H1 (cell line): ENCODE data around the gene CDK3. TPM values are rescaled to one million over a fixed set of nuclear protein-coding genes. Genes with fewer than 3 reads are reported as not detected.
A peak's percentile ranks its signal among the peaks of the same experiment; 100 is the strongest.

Experiments
- CTCF ChIA-PET: fragments of 300-600 bp; sonication (Branson Sonifier 250); formaldehyde crosslinking; loops from one replicate; lab custom pipeline; 2021; ENCODE audit not compliant: partially characterized antibody; lab: Charles Lee
- POLR2A ChIA-PET: fragments of 300-600 bp; sonication (Branson Sonifier 250); formaldehyde crosslinking; loops from one replicate; lab custom pipeline; 2021; ENCODE audit warnings: inconsistent platforms; ENCODE audit not compliant: partially characterized antibody; lab: Charles Lee
- DNase-seq, 2 experiments: peaks; one replicate each; pipeline versions ENCODE4 v3.0.0 to v3.0.0-alpha.2; 2010 to 2022; ENCODE audit warnings: low spot score in 2 of 2, low read depth in 1 of 2, mixed read lengths in 1 of 2
- FAIRE-seq: peaks from 2 replicates; lab custom pipeline; 2011; peaks lifted over from hg19 to GRCh38; lab: Jason Lieb, UNC
- H2AFZ ChIP-seq: 2 replicates; pipeline ENCODE4 v1.8.1; 2012; ENCODE audit warnings: low read length, inconsistent platforms
- H2AK5ac ChIP-seq: 2 replicates; pipeline ENCODE4 v1.6.1; 2013; ENCODE audit warnings: low read depth, low read length
- H2BK120ac ChIP-seq: replicated peaks from 2 replicates; pipeline ENCODE3; 2013; ENCODE audit warnings: low read depth, low read length, inconsistent platforms
- H2BK12ac ChIP-seq: 2 replicates; pipeline ENCODE4 v1.6.1; 2013; ENCODE audit warnings: low read depth, low read length
- H2BK15ac ChIP-seq: 2 replicates; pipeline ENCODE4 v1.6.1; 2013; ENCODE audit warnings: low read length
- H2BK20ac ChIP-seq: 2 replicates; pipeline ENCODE4 v1.6.1; 2013; ENCODE audit warnings: low read length
- H2BK5ac ChIP-seq: 2 replicates; pipeline ENCODE4 v1.6.1; 2013; ENCODE audit warnings: low read depth, low read length
- H3K14ac ChIP-seq: 2 replicates; pipeline ENCODE4 v1.6.1; 2013; ENCODE audit warnings: inconsistent platforms; ENCODE audit not compliant: insufficient read length
- H3K18ac ChIP-seq: 2 replicates; pipeline ENCODE4 v1.6.1; 2013; ENCODE audit warnings: low read length; ENCODE audit errors: extremely low read depth
- H3K23ac ChIP-seq: 2 replicates; pipeline ENCODE4 v1.6.1; 2013; ENCODE audit warnings: inconsistent platforms; ENCODE audit not compliant: insufficient read length
- H3K23me2 ChIP-seq: 2 replicates; pipeline ENCODE4 v1.6.1; 2013; ENCODE audit warnings: low read depth, low read length
- H3K27ac ChIP-seq: 2 replicates; pipeline ENCODE4 v1.6.1; 2011; ENCODE audit warnings: low read depth, low read length, inconsistent platforms
- H3K27me3 ChIP-seq, 4 experiments: replicated peaks in 1 of 4; 1 replicate in 1 of 4; 2 replicates in 3 of 4; pipeline versions ENCODE4 v1.6.1 to v1.8.1; 2011 to 2013; ENCODE audit warnings: low read length in 3 of 4, mild to moderate bottlenecking in 3 of 4, inconsistent platforms in 2 of 4, mixed read lengths in 2 of 4, moderate library complexity in 1 of 4; ENCODE audit not compliant: control insufficient read depth in 3 of 4, insufficient read depth in 3 of 4; ENCODE audit errors: extremely low read depth in 1 of 4
- H3K36me3 ChIP-seq, 4 experiments: 2 replicates each; pipeline versions ENCODE4 v1.6.1 to v1.8.1; 2011 to 2013; ENCODE audit warnings: mild to moderate bottlenecking in 4 of 4, low read length in 3 of 4, moderate library complexity in 2 of 4, control low read depth in 1 of 4, inconsistent platforms in 1 of 4; ENCODE audit not compliant: insufficient read depth in 4 of 4, control insufficient read depth in 2 of 4
- H3K4ac ChIP-seq: replicated peaks from 2 replicates; pipeline ENCODE3; 2013; ENCODE audit warnings: low read length, low read depth, mixed read lengths, inconsistent platforms; ENCODE audit not compliant: insufficient read length
- H3K4me1 ChIP-seq, 4 experiments: replicated peaks in 1 of 4; 1 replicate in 1 of 4; 2 replicates in 3 of 4; pipeline versions ENCODE4 v1.6.1 to v1.8.1; 2011 to 2013; ENCODE audit warnings: low read length in 3 of 4, inconsistent platforms in 2 of 4, mixed read lengths in 1 of 4; ENCODE audit not compliant: insufficient read depth in 4 of 4, control insufficient read depth in 3 of 4
- H3K4me2 ChIP-seq, 2 experiments: 2 replicates each; pipeline versions ENCODE4 v1.6.1 to v1.8.1; 2011 to 2013; ENCODE audit warnings: low read depth in 2 of 2, low read length in 2 of 2, control low read depth in 1 of 2, inconsistent platforms in 1 of 2, mild to moderate bottlenecking in 1 of 2; ENCODE audit not compliant: insufficient read depth in 1 of 2
- H3K4me3 ChIP-seq, 4 experiments: fragments of 200-600, 300-600 bp in 1 of 4; sonication (generic), shearing (Covaris generic), sonication (Bioruptor Twin) in 1 of 4; 2 replicates each; pipeline versions ENCODE4 v1.5.1 to v1.8.1; 2011 to 2016; ENCODE audit warnings: low read length in 4 of 4, low read depth in 3 of 4, control low read depth in 2 of 4, inconsistent platforms in 2 of 4, mild to moderate bottlenecking in 2 of 4, mixed read lengths in 1 of 4, moderate library complexity in 1 of 4; ENCODE audit not compliant: insufficient read depth in 2 of 4; ENCODE audit errors: extremely low read depth in 1 of 4
- H3K56ac ChIP-seq: replicated peaks from 2 replicates; pipeline ENCODE3; 2013; ENCODE audit warnings: low read depth, mild to moderate bottlenecking, mixed read lengths, low read length, inconsistent platforms; ENCODE audit not compliant: insufficient read length
- H3K79me1 ChIP-seq: 2 replicates; pipeline ENCODE4 v1.6.1; 2013; ENCODE audit warnings: low read depth, low read length, control low read depth
- H3K79me2 ChIP-seq, 2 experiments: 2 replicates each; pipeline versions ENCODE4 v1.6.1 to v1.8.1; 2012 to 2013; ENCODE audit warnings: low read length in 2 of 2, mild to moderate bottlenecking in 2 of 2, inconsistent platforms in 1 of 2; ENCODE audit not compliant: insufficient read depth in 2 of 2, control insufficient read depth in 1 of 2
- H3K9ac ChIP-seq, 4 experiments: replicated peaks in 1 of 4; 1 replicate in 1 of 4; 2 replicates in 3 of 4; pipeline versions ENCODE4 v1.6.1 to v1.8.1; 2011 to 2013; ENCODE audit warnings: low read depth in 3 of 4, low read length in 3 of 4, control low read depth in 2 of 4, mild to moderate bottlenecking in 2 of 4, moderate library complexity in 2 of 4, inconsistent platforms in 1 of 4; ENCODE audit errors: extremely low read depth in 1 of 4
- H3K9me3 ChIP-seq, 2 experiments: 2 replicates each; pipeline versions ENCODE4 v1.6.1 to v1.8.1; 2012 to 2013; ENCODE audit warnings: mild to moderate bottlenecking in 2 of 2, moderate library complexity in 2 of 2, control low read depth in 1 of 2, inconsistent platforms in 1 of 2, low read depth in 1 of 2, low read length in 1 of 2, mixed read lengths in 1 of 2; ENCODE audit not compliant: insufficient read depth in 2 of 2
- H4K20me1 ChIP-seq, 2 experiments: replicated peaks in 1 of 2; 2 replicates each; pipeline versions ENCODE3 to v1.8.1; 2011 to 2013; ENCODE audit warnings: inconsistent platforms in 2 of 2, low read length in 2 of 2, mild to moderate bottlenecking in 1 of 2; ENCODE audit not compliant: insufficient read depth in 2 of 2, control insufficient read depth in 1 of 2
- H4K5ac ChIP-seq: 2 replicates; pipeline ENCODE4 v1.6.1; 2013; ENCODE audit warnings: low read length, low read depth, mixed read lengths, inconsistent platforms; ENCODE audit not compliant: insufficient read length
- H4K8ac ChIP-seq: 2 replicates; pipeline ENCODE4 v1.8.0; 2013; ENCODE audit warnings: mild to moderate bottlenecking, moderate library complexity, low read length, inconsistent platforms; ENCODE audit not compliant: insufficient read depth; ENCODE audit errors: extremely low read depth
- H4K91ac ChIP-seq: replicated peaks from 2 replicates; pipeline ENCODE3; 2013; ENCODE audit warnings: low read length, mixed read lengths, inconsistent platforms; ENCODE audit not compliant: insufficient read length
- ASH2L ChIP-seq: fragments of 200-600, 300-600 bp; sonication (generic); IDR thresholded peaks from one replicate; pipeline ENCODE4 v1.7.1; 2017; ENCODE audit warnings: low read length
- CBX5 ChIP-seq: fragments of 300-800, 300-1000 bp; sonication (generic); IDR thresholded peaks from 2 replicates; pipeline ENCODE4 v1.7.1; 2016; ENCODE audit warnings: antibody characterized with exemption, low read length, low read depth
- CBX8 ChIP-seq: fragments of 300-800, 300-1000 bp; sonication (generic); IDR thresholded peaks from 2 replicates; pipeline ENCODE4 v1.7.1; 2016; ENCODE audit warnings: low read depth, low read length, borderline replicate concordance
- CEBPB ChIP-seq: IDR thresholded peaks from 2 replicates; pipeline ENCODE4 v1.6.1; 2012; ENCODE audit warnings: low read depth, low read length
- EP300 ChIP-seq, 2 experiments: IDR thresholded peaks; 1 replicate in 1 of 2; 2 replicates in 1 of 2; pipeline ENCODE4 v1.6.1; 2011 to 2012; ENCODE audit warnings: low read depth in 2 of 2, low read length in 2 of 2, mild to moderate bottlenecking in 2 of 2, borderline replicate concordance in 1 of 2, inconsistent platforms in 1 of 2, moderate library complexity in 1 of 2
- GABPA ChIP-seq: IDR thresholded peaks from 2 replicates; pipeline ENCODE4 v1.6.1; 2011; ENCODE audit warnings: mild to moderate bottlenecking, low read length, moderate library complexity, borderline replicate concordance; ENCODE audit not compliant: insufficient read depth
- KDM1A ChIP-seq: fragments of 200-600, 300-600 bp; sonication (generic); IDR thresholded peaks from 2 replicates; pipeline ENCODE4 v1.7.1; 2016; ENCODE audit warnings: mild to moderate bottlenecking, low read length, borderline replicate concordance
- MAX ChIP-seq: IDR thresholded peaks from 2 replicates; pipeline ENCODE4 v1.6.1; 2012; ENCODE audit warnings: inconsistent platforms
- POLR2A ChIP-seq, 2 experiments: IDR thresholded peaks; 1 replicate in 1 of 2; 2 replicates in 1 of 2; pipeline ENCODE4 v1.6.1; 2011; ENCODE audit warnings: low read depth in 2 of 2, low read length in 2 of 2, mild to moderate bottlenecking in 2 of 2; ENCODE audit errors: control extremely low read depth in 1 of 2
- POLR2AphosphoS5 ChIP-seq: IDR thresholded peaks from 2 replicates; pipeline ENCODE4 v1.6.1; 2011; ENCODE audit warnings: low read depth, low read length
- SP4 ChIP-seq: IDR thresholded peaks from 2 replicates; pipeline ENCODE4 v1.6.1; 2012; ENCODE audit warnings: low read length, inconsistent platforms
- WGBS, 2 experiments: shearing (Covaris generic) in 1 of 2; methylation state at CpG; one replicate each; pipeline versions ENCODE4 v1.1.6 to v1.1.7; 2013 to 2015; ENCODE audit warnings: low lambda C conversion rate in 2 of 2, mixed read lengths in 2 of 2, inconsistent platforms in 1 of 2, low coverage in 1 of 2, missing lambda C conversion rate in 1 of 2; ENCODE audit not compliant: insufficient replicate concordance in 2 of 2, insufficient coverage in 1 of 2, insufficient read length in 1 of 2; ENCODE audit errors: extremely low coverage in 1 of 2, missing lambda C conversion rate in 1 of 2; 5-methylcytosine and 5-hydroxymethylcytosine counted together
- polyA plus RNA-seq, 7 experiments: library from polyadenylated mRNA; depleted of rRNA in 3 of 7; stranded (reverse) in 5 of 7; unstranded in 2 of 7; fragments of >200 nt in 5 of 7; fragments of 200-250 nt in 2 of 7; gene quantifications; 1 replicate in 5 of 7; 2 replicates in 1 of 7; 4 replicates in 1 of 7; pipeline versions ENCODE4 v1.2.1 to v1.2.3, GENCODE V29; 2011 to 2013; ENCODE audit warnings: missing spikeins in 2 of 7, mixed read lengths in 2 of 7
- total RNA-seq: library from RNA; stranded (reverse); fragmentation: NEBNext Ultra II Directional; extraction: Animal tissue kit (Norgen Biotek cat#: 25700); gene quantifications from 2 replicates; pipeline ENCODE4 v1.2.1, GENCODE V29; 2021

CDK3 gene
- total and polyA plus RNA-seq, 2 of the 8 experiments (the other 6 are each of a cell fraction or from before 2014, with no cell fraction given): 10.0 to 14.6 TPM

- no peaks in the 10 kb centered on the region for H4K20me1 ChIP-seq
- no peak overlapping the region for H2AK5ac ChIP-seq
- peaks cover 0 to 2% (median under 1%) of the 10 kb centered on the region in 4 experiments; a peak in 3 of 7 replicates for H3K4me1 ChIP-seq
- H3K56ac ChIP-seq: no peak overlapping the region
- H2BK5ac ChIP-seq: no peak overlapping the region
- peak overlapping the region; percentile 78 for H3K18ac ChIP-seq
- no peak overlapping the region for H3K27ac ChIP-seq
- no peak overlapping the region for H3K23ac ChIP-seq
- H2BK120ac ChIP-seq: peak overlapping the region; percentile 15
- peak overlapping the region; percentile 83; the same call in 1 of the 2 replicates for H4K8ac ChIP-seq
- FAIRE-seq (no peak), DNase-seq (peak; percentile 83 to 89)
- CTCF ChIA-PET: interaction anchor here (0.6 to 32.0 kb wide), 53 partner anchors 8 to 616 kb away, joined by 3 to 885 read pairs (median 4); partner anchors contain the start of genes CDK3, EVPL, MRPL38 and TRIM47
- H3K9me3 ChIP-seq: no peaks in the 10 kb centered on the region; a peak in 1 of 4 replicates
- no peak overlapping the region for H4K5ac ChIP-seq
- POLR2A ChIA-PET: interaction anchor here (0.6 to 2.0 kb wide), 10 partner anchors 9 to 718 kb away, joined by 3 to 9 read pairs (median 4); partner anchors contain the start of genes MRPL38 and ZACN
- 48% methylated on average over 14 of the region's 19 CpGs; no CpG with 5 or more reads in 1 of the 2 experiments for WGBS, 2 experiments
- no peak overlapping the region; the same call in 1 of the 2 replicates for H2BK20ac ChIP-seq
- no peak overlapping the region for H2BK15ac ChIP-seq
- H3K4me3 ChIP-seq: no peak overlapping the region
- H3K23me2 ChIP-seq: no peaks in the 10 kb centered on the region
- no peaks in the 10 kb centered on the region for H3K79me2 ChIP-seq
- no peak overlapping the region for H3K4me2 ChIP-seq
- H3K14ac ChIP-seq: no peak overlapping the region
- no peaks in the 10 kb centered on the region; a peak in 1 of 7 replicates for H3K27me3 ChIP-seq
- H2BK12ac ChIP-seq: peak overlapping the region; percentile 33; the same call in 1 of the 2 replicates
- H2AFZ ChIP-seq: no peak overlapping the region; the same call in 1 of the 2 replicates
- H3K36me3 ChIP-seq: no peaks in the 10 kb centered on the region
- peak overlapping the region; percentile 85 for H4K91ac ChIP-seq
- no peaks in the 10 kb centered on the region for H3K79me1 ChIP-seq
- H3K9ac ChIP-seq: no peak overlapping the region
- no peak overlapping the region for H3K4ac ChIP-seq
- no peak for TF ChIP-seq CEBPB
- peak in 1 of 2 experiments; percentile 65; a peak in 1 of 3 replicates for TF ChIP-seq EP300 (IDR thresholded peaks at IDR 0.05; ENCODE audit: borderline replicate concordance in 1 of 2, low read depth in 2 of 2, low read length in 2 of 2)
- TF ChIP-seq ASH2L: peak; percentile 31
- TF ChIP-seq GABPA: peak; percentile 82; the same call in 1 of the 2 replicates
- peak; percentile 9; the same call in 1 of the 2 replicates for TF ChIP-seq KDM1A
- TF ChIP-seq CBX5: no peak
- peak; percentile 65 for TF ChIP-seq MAX
- no peak for TF ChIP-seq POLR2A (IDR thresholded peaks at IDR 0.05; ENCODE audit: control extremely low read depth in 1 of 2, low read depth in 2 of 2, low read length in 2 of 2)
- TF ChIP-seq POLR2AphosphoS5: no peak
- peak; percentile 69; the same call in 1 of the 2 replicates for TF ChIP-seq SP4
- no peak for TF ChIP-seq CBX8
Observed at GRCh38 chr17:76014100-76014924, 13.7 kb downstream of the CDK3 start.
